Hematopoietic multipotent progenitor cell (in vitro differentiated cells): ENCODE measurements around the gene RASL10A. TPM values are rescaled to one million over a fixed set of nuclear protein-coding genes. Genes with fewer than 3 reads are reported as not detected.
A peak's percentile ranks its signal among the peaks of the same experiment; 100 is the strongest.

Experiments used
- DNase-seq, 3 donors: peaks; one replicate each; pipeline ENCODE4 v3.0.0-alpha.2; 2011 to 2015; ENCODE audit warnings: low read depth in 2 of 3, low spot score in 2 of 3
- total RNA-seq: library from RNA; depleted of rRNA; stranded (reverse); fragments of >200 nt; gene quantifications from one replicate; pipeline ENCODE4 v1.2.3, GENCODE V29; 2012

The RASL10A gene
- total RNA-seq, 1 donor, result 3.8 TPM

DNA sequence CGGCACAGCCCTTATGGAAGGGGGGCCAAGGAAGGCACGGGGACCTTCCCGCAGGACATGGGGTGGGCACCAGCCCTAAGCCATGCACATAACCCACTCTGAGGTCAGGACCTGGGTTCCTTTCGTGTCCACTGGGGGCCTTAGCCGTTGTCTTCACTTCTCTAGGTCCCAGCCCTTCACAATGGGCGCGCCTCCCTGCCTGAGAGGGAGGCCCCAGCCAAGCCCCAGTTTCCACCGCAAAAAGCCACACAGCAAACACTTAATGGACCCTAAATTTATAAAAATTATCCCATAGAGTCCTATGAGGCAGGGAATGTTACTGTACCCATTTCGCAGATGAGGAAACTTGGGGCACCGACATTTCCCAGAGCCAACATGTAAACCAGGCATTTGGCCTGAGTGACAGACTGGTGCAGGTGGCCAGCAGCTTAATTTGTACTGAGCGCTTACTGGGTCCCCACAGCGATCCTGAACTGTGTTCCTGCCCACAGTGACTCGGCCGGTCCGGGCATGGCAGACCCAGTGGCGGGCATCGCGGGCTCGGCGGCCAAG, 7.8 kb downstream of the RASL10A start:
- no peak for DNase-seq

GRCh38 chr22:29306835-29307595, 8.5 kb downstream of the RASL10A start:
- peak in 2 of 3 donors; percentile 50 to 54 for DNase-seq

GRCh38 chr22:29306175-29306834, 9.2 kb downstream of the RASL10A start, which contains the start of gene GAS2L1:
GAS2L1 (plus strand) TSS chr22:29306650; CDS start chr22:29308106, 1,456 bp downstream.
- peak in 2 of 3 donors; percentile 65 to 70 for DNase-seq

DNA sequence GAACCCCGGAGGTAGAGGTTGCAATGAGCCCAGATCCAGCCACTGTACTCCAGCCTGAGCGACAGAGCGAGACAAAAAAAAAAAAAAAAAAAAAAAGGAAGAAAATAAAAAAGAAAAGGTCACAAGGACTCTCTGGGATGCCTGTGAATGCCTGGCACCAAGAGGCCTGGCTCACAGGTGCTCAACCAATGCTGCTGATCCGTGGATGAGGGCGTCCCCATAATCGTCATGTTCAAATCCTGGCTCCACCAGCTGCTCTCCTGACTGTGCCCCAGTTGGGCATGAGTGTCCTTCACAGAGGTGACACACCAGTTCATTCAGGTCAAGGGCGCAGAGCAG, 9.7 kb downstream of the RASL10A start:
- DNase-seq, result no peak

- DNase-seq, result no peak
Observed at GRCh38 chr22:29302681-29303465, 12.6 kb downstream of the RASL10A start.

DNA sequence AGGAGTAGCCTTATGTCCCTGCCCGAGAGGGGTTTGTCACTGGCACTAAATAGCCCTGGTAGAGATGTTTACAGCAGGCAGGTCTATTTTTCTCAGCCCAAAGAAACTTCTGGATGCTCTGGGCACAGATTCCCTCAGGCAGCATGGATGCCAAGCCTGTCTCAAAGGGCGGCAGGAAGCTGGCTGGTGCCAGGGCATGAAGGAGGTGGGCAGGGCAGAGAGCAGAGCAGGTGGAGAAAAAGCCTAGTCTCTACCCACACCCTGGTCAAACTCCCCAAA, 13.2 kb downstream of the RASL10A start:
- DNase-seq, result no peak

GRCh38 chr22:29301716-29302401, 13.6 kb downstream of the RASL10A start:
- DNase-seq, result no peak

DNA sequence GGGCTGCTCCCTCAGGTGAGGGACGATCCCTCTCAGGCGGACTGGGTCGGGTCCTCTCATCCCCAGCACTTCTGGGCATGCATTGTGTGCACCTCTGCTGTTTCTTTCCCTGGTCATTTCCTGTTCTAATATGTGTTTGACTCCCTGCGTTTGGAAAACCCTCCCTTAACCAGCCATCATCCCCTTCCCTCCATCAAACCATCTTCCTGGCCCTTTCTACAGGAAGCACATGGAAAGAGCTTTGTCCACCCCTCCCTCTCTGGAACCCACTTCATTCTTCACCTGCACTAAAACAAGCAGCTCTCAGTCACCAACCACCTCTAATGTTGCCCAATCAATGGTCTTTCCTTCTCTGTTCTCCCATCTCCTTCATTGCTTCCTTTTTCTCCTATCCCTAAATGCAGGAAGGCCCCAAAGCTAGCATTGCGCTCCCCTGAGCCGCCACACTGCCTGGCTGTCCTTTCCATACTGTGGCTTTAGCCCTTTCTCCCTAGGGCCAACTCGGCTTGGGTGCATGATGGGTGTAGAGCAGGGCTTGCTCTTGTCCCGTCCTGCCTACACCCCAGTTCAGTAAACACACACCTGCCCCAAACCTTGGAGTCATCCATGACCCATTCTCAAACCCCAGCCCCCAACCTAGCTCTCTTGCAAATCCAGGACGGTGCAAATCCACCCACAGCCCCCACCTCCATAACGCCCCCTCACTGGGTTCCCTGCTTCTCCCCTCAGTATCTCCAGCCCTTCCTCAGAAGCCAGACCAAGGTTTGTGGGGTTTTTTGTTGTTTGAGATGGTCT, 14.5 kb downstream of the RASL10A start:
- DNase-seq, result no peak

GRCh38 chr22:29300467-29300806, 15.1 kb downstream of the RASL10A start:
- DNase-seq, result no peak

DNA sequence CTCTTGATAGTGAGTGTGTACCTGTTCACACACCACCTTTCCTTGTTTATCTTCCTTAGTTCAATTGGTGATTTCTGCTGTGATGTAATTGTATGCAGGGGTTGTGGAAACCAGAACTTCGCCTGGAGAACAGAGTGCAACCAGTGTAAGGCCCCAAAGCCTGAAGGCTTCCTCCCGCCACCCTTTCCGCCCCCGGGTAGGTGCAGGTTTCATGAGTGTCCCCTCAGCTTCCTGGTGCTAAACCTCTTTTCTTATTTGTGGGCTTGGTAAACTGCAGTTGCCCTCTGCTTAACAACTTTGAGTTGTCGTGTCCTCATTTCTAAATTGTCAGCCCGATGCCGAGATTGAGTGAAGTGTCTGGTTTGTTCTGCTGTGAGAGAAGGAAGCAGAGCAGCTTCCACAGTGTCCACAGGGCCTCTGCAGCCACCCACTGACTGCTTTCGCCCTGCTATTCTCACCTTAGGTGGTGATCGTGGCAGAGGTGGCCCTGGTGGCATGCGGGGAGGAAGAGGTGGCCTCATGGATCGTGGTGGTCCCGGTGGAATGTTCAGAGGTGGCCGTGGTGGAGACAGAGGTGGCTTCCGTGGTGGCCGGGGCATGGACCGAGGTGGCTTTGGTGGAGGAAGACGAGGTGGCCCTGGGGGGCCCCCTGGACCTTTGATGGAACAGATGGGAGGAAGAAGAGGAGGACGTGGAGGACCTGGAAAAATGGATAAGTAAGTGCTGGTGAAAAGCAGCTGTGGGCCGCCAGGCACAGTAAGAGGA, 16.2 kb downstream of the RASL10A start:
- no peak for DNase-seq

GRCh38 chr22:29298641-29299040, 16.9 kb downstream of the RASL10A start:
- no peak for DNase-seq

- no peak for DNase-seq
Observed at GRCh38 chr22:29292379-29292778, 23.1 kb downstream of the RASL10A start.

GRCh38 chr22:29291215-29291614, 24.3 kb downstream of the RASL10A start:
- no peak for DNase-seq

DNA sequence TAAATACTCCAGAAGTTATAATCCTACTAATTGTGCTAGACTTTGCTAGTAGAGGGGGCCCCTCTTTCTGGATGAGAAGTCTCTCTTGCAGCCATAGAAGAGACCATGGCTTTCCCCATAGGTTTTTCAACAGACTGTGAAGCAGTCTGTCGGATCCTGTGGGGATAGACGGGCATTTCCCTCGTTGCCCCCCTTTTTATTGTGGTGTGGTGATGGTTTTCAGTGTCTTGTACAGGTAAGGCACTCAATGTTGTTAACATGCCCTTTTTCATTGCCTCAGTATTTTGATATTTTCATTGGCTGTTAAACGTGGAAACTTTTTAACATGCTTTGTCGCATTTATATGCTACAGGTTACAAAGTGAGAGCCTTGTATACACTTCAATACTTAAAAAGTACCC, 25.4 kb downstream of the RASL10A start:
- no peak for DNase-seq

- DNase-seq, result no peak
Observed at GRCh38 chr22:29288837-29289236, 26.7 kb downstream of the RASL10A start.

- no peak for DNase-seq
Observed at GRCh38 chr22:29284196-29284595, 31.3 kb downstream of the RASL10A start.

DNA sequence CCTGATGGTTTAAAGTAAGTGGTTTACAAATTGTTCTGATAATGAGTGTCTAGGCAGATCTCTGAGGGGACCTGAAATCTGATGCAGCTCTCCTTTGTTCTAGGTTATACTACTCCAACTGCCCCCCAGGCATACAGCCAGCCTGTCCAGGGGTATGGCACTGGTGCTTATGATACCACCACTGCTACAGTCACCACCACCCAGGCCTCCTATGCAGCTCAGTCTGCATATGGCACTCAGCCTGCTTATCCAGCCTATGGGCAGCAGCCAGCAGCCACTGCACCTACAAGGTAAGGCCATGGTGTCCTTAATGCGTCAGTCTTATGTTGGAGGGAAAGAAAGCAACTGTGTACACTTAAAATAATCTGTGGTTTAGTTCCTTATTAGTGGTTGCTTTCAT, 37.6 kb downstream of the RASL10A start:
- no peak for DNase-seq

GRCh38 chr22:29275819-29276565, 39.5 kb downstream of the RASL10A start:
- DNase-seq, result no peak

DNA sequence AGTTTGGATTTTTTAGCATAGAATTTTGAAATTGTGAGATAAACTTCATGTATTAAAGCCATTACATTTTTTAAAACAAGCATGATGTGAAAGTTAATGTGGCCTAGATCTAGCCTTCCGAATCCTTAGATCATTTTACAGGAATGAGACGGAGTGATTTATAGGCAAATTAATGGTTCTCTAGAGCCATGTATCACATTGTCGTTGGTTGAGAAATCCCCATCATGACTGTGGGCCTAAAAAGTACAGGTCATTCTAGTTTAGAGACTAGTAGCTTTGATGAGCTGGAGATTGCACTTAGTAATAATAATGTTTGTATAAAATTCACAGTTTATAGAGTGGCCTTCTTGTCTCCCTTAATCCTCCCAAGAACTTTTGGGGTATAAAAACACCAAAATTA, 40.3 kb downstream of the RASL10A start:
- DNase-seq, result no peak
